Kidney epithelial cell (primary cell): Measurements from ENCODE around the gene IL4I1. TPM values are rescaled to one million over a fixed set of nuclear protein-coding genes. Genes with fewer than 3 reads are reported as not detected.

Experiments
- DNase-seq: peaks from one replicate; pipeline ENCODE4 v3.0.0-alpha.2; 2010; ENCODE audit warnings: low read depth
- H3K27me3 ChIP-seq: 2 replicates; pipeline ENCODE4 v1.6.0; 2011; ENCODE audit warnings: low read length; ENCODE audit not compliant: control insufficient read depth, insufficient read depth
- H3K36me3 ChIP-seq: 2 replicates; pipeline ENCODE4 v1.5.1; 2011; ENCODE audit warnings: low read length; ENCODE audit not compliant: control insufficient read depth, insufficient read depth
- H3K4me3 ChIP-seq: 2 replicates; pipeline ENCODE4 v1.5.1; 2011; ENCODE audit warnings: low read depth, mild to moderate bottlenecking, control low read depth, low read length
- total RNA-seq: library from RNA; depleted of rRNA; stranded (reverse); fragments of >200 nt; gene quantifications from 2 replicates; pipeline ENCODE4 v1.2.3, GENCODE V29; 2015
- TF ChIP-seq, protein P1 (sequence below): IDR thresholded peaks from 2 replicates; pipeline ENCODE4 v1.5.1; 2011; ENCODE audit warnings: mild to moderate bottlenecking, moderate library complexity, low read length, control low read depth, inconsistent platforms; ENCODE audit not compliant: insufficient read depth, poor library complexity, severe bottlenecking

The IL4I1 gene
- total RNA-seq, 1 donor from 2014 or later = 8.2 TPM

DNA sequence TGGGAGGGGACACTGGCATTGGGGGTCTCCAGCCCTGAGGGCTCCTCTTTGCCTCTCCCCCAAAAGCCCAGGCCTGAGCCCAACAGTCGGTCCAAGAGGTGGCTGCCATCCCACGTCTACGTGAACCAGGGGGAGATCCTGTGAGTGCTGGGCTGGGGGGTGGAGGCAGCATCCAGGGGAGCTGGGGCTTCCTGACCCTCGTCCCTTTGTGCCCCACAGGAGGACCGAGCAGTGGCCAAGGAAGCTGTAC lies 38.9 kb downstream of the IL4I1 start:
- no peak for DNase-seq
- Histone ChIP-seq H3K4me3 (no peak overlapping the region), H3K36me3 (peaks cover 14% of the 10 kb centered on the region), H3K27me3 (no peaks in the 10 kb centered on the region)
- TF ChIP-seq, protein P1, sequence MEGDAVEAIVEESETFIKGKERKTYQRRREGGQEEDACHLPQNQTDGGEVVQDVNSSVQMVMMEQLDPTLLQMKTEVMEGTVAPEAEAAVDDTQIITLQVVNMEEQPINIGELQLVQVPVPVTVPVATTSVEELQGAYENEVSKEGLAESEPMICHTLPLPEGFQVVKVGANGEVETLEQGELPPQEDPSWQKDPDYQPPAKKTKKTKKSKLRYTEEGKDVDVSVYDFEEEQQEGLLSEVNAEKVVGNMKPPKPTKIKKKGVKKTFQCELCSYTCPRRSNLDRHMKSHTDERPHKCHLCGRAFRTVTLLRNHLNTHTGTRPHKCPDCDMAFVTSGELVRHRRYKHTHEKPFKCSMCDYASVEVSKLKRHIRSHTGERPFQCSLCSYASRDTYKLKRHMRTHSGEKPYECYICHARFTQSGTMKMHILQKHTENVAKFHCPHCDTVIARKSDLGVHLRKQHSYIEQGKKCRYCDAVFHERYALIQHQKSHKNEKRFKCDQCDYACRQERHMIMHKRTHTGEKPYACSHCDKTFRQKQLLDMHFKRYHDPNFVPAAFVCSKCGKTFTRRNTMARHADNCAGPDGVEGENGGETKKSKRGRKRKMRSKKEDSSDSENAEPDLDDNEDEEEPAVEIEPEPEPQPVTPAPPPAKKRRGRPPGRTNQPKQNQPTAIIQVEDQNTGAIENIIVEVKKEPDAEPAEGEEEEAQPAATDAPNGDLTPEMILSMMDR = no peak

DNA sequence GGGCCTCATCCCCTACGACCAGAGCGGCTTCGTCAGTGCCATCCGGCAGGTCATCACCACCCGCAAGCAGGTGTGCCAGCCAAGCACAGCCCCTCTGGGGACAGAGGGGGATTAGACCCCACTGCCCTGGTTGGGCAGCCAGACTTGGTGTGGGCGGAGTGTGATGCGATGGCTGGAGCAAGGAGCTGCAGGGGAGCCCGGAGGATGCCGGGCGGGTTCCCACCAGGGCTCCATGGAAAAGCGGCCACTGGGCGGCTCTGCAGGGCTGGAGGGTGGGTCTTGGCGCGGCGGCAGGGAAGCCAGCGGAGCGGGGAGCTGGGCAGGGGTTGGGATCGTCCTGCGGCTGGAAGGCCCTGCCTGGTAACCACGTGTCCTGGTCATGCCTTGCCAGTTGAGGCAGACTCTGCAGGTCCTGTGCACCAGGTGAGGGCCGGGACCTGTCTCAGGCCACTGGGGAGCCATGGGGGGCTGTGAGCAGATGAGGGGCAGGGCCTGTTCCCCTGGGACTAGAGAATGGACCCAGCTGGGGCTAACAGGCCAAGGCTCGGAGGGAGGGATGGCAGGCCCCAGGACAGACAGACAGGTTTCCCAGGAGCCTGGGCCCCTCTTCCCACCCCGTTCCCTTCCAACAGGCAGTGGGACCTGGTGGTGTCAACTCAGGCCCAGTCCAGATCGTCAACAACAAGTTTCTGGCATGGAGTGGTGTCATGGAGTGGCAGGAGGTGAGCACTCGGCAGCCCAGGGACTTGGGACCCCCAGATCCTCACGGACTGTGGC lies 39.4 kb downstream of the IL4I1 start:
- Histone ChIP-seq H3K4me3 (no peak overlapping the region), H3K27me3 (no peaks in the 10 kb centered on the region), H3K36me3 (peaks cover 14% of the 10 kb centered on the region)
- no peak for DNase-seq
- TF ChIP-seq, protein P1 = no peak

DNA sequence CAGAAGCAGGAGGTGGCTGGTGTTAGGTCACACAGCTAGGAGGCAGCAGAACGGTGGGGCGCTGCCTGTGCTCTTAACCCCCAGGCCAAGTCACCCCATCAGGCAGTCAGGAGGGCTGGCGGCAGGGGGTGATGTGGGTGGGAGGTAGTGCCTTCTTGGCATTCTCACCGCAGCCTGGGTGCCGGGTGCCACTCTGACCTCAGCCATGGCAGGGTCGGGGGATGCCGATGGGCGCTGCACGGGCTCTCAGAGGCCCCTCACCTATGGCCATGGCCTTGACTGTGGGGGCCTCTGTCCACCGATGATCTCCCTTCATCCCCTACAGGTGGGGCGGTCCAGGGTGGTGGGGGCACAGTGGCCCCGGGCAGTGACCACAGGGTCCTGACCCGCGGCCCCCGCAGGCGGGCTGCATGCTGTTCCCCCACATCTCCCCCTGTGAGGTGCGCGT lies 40.1 kb downstream of the IL4I1 start:
- no peaks in the 10 kb centered on the region for H3K27me3 ChIP-seq
- TF ChIP-seq, protein P1 = no peak
- peaks cover 14% of the 10 kb centered on the region for H3K36me3 ChIP-seq

DNA sequence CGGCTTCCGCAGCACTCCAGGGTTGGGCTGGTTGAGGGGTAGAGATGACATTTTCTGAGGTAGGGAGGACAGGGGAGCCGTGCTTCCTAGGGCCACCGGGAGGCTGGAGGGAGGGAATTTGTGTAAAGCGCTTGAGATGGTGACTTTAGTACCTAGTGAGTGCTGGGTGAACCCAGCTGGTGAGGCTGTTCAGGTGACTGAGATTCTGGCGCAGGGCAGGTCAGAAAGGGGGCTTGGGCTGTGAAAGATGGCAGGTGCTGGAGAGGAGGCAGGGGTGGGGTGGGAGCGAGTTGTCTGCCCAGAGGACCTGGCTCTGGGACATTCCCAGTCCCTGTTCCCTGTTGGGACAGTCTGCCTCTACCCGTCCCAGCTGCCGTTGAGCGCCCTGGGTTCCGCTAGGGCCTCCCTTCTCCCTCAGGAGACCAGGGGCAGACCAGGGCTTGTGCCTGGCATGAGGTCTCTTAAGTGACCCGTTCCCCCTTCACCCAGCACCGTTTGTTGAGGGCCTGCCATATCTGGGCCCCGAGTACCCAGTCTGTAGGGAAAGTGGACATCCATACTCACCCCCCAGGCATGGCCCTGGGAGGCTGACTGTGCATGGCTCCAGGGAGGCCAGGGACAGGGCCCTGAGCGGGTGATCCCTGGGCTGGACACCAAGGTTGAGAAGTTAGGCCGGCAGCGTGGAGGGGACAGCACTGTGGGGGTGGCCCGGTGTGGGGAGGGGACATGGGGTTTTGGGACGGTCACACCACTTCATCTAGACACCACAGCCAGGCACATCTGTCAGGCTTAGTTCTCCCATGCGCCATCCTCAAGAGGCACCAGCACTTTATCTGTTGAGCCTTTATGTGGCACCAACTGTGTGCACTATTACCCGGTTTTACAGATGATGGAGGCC lies 40.8 kb downstream of the IL4I1 start:
- Histone ChIP-seq H3K4me3 (no peak overlapping the region), H3K27me3 (no peaks in the 10 kb centered on the region), H3K36me3 (peaks cover 13% of the 10 kb centered on the region)
- TF ChIP-seq, protein P1 = no peak
- DNase-seq = no peak

More for the DNA sequence above, 40.1 kb downstream of the IL4I1 start:
- no peak for DNase-seq
- no peak overlapping the region for H3K4me3 ChIP-seq

DNA sequence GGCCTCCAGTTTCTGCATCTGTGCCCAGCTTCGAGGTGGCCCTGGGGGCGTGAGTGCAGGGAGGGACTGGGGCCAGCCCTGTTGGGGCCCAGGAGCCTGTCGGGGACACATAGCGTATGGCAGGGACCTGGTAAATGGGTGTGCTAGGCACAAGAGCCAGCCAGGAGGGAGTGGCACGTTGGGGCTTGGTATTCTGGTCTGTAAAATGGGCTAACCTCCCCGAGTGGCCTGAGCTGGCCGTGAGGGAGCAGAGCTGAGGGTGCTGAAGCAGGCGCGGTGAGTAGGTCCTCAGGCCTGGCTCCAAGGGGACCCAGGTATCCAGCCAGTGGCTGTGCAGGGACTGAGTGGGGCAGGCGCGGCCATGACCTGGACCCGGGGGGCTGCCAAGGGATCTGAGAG lies 41.4 kb downstream of the IL4I1 start:
- H3K27me3 ChIP-seq = no peaks in the 10 kb centered on the region
- DNase-seq = no peak
- peaks cover 11% of the 10 kb centered on the region for H3K36me3 ChIP-seq
- H3K4me3 ChIP-seq = no peak overlapping the region
- TF ChIP-seq, protein P1 = no peak
